K562 (cell line): ENCODE measurements around the gene ZFAND3. TPM values are rescaled to one million over a fixed set of nuclear protein-coding genes. Genes with fewer than 3 reads are reported as not detected.

Experiments used
- ARID1B ChIP-seq: fragments of 450-650 bp; IDR thresholded peaks from 2 replicates; pipeline ENCODE4 v1.6.1; 2016; ENCODE audit warnings: antibody characterized with exemption, mild to moderate bottlenecking, inconsistent platforms
- BDP1 ChIP-seq: IDR thresholded peaks from 3 replicates; pipeline ENCODE4 v1.6.1; 2011; ENCODE audit not compliant: insufficient read length, insufficient read depth
- BHLHE40 ChIP-seq: IDR thresholded peaks from 2 replicates; pipeline ENCODE4 v1.6.1; 2011; ENCODE audit warnings: low read length, improper control_type of control experiment
- E2F3 ChIP-seq: fragments of 250-450 bp; sonication (Bioruptor Pico); IDR thresholded peaks from 2 replicates; pipeline ENCODE4 v1.4.0; 2020; ENCODE audit warnings: mild to moderate bottlenecking
- ESRRB ChIP-seq: fragments of 250-450 bp; sonication (Bioruptor Pico); IDR thresholded peaks from 2 replicates; pipeline ENCODE4 v1.5.0; 2020; ENCODE audit warnings: mild to moderate bottlenecking, moderate library complexity, borderline replicate concordance
- GABPA ChIP-seq: fragments of 200-800 bp; sonication (Bioruptor generic); conservative IDR thresholded peaks from 2 replicates; pipeline ENCODE4 v1.6.1; 2016; ENCODE audit warnings: low read depth, missing genetic modification characterization, missing compliant biosample characterization
- ILF3 ChIP-seq: fragments of 450-650 bp; IDR thresholded peaks from 2 replicates; pipeline ENCODE4 v1.6.1; 2018; ENCODE audit warnings: antibody characterized with exemption, mild to moderate bottlenecking, moderate library complexity, borderline replicate concordance
- MTA3 ChIP-seq: fragments of 450-650 bp; formaldehyde crosslinking; IDR thresholded peaks from 2 replicates; pipeline ENCODE4 v1.6.1; 2017; ENCODE audit warnings: mild to moderate bottlenecking, borderline replicate concordance
- NCOA1 ChIP-seq: fragments of 450-650 bp; IDR thresholded peaks from 2 replicates; pipeline ENCODE4 v1.6.1; 2016; ENCODE audit warnings: low read depth
- POLR3G ChIP-seq: IDR thresholded peaks from 2 replicates; pipeline ENCODE4 v1.6.1; 2011; ENCODE audit not compliant: insufficient read length, insufficient replicate concordance; ENCODE audit errors: extremely low read depth
- RB1 ChIP-seq: fragments of 450-650 bp; IDR thresholded peaks from 2 replicates; pipeline ENCODE4 v1.6.1; 2017; ENCODE audit warnings: low read depth, mild to moderate bottlenecking
- RHOXF2B ChIP-seq: fragments of 250-450 bp; sonication (Bioruptor Pico); conservative IDR thresholded peaks from 2 replicates; pipeline ENCODE4 v1.5.1; 2021
- RNF2 ChIP-seq: sonication (generic); IDR thresholded peaks from 2 replicates; pipeline ENCODE4 v1.6.1; 2016
- SMAD2 ChIP-seq: fragments of 150-350 bp; IDR thresholded peaks from 2 replicates; pipeline ENCODE4 v1.6.1; 2014; ENCODE audit warnings: low read depth, mild to moderate bottlenecking, low read length
- SMAD3 ChIP-seq: fragments of 450-650 bp; formaldehyde crosslinking; conservative IDR thresholded peaks from 2 replicates; pipeline ENCODE4 v1.4.0; 2020; ENCODE audit warnings: mild to moderate bottlenecking
- ZNF140 ChIP-seq: fragments of 250-450 bp; sonication (Bioruptor Pico); IDR thresholded peaks from 2 replicates; pipeline ENCODE4 v1.8.0; 2021; ENCODE audit warnings: moderate library complexity, mild to moderate bottlenecking, inconsistent platforms
- ZNF143 ChIP-seq: sonication (generic); formaldehyde crosslinking; IDR thresholded peaks from 2 replicates; pipeline ENCODE4 v1.9.0; 2022; ENCODE audit warnings: mild to moderate bottlenecking, missing genetic modification reagents
- ZNF165 ChIP-seq: fragments of 250-450 bp; sonication (Bioruptor Pico); IDR thresholded peaks from 2 replicates; pipeline ENCODE4 v1.4.0; 2020; ENCODE audit warnings: borderline replicate concordance
- ZNF318 ChIP-seq, 2 experiments: fragments of 450-650 bp; IDR thresholded peaks; 2 replicates each; pipeline ENCODE4 v1.6.1; 2016; ENCODE audit warnings: mild to moderate bottlenecking in 2 of 2, borderline replicate concordance in 1 of 2, low read depth in 1 of 2, moderate library complexity in 1 of 2
- ZNF696 ChIP-seq: fragments of 250-450 bp; sonication (Bioruptor Pico); conservative IDR thresholded peaks from 2 replicates; pipeline ENCODE4 v1.4.0; 2020; ENCODE audit warnings: mild to moderate bottlenecking, moderate library complexity
- ZNF79 ChIP-seq: fragments of 250-450 bp; sonication (Bioruptor Pico); IDR thresholded peaks from 2 replicates; pipeline ENCODE4 v1.4.0; 2020; ENCODE audit warnings: low read depth, mild to moderate bottlenecking, moderate library complexity
- ZSCAN32 ChIP-seq: fragments of 450-650 bp; formaldehyde crosslinking; IDR thresholded peaks from 2 replicates; pipeline ENCODE4 v1.4.0; 2020; ENCODE audit warnings: mild to moderate bottlenecking, moderate library complexity
- polyA plus RNA-seq, 8 experiments: library from polyadenylated mRNA; depleted of rRNA in 4 of 8; stranded (reverse) in 5 of 8; unstranded in 3 of 8; fragments of >200 nt; fragmentation: Nextera tagmentation in 2 of 8; fragmentation: Illumina TruSeq in 1 of 8; extraction: Ambion mirVana in 2 of 8; extraction: Trizol in 1 of 8; gene quantifications; 2 replicates each; pipeline versions ENCODE4 v1.2.1 to v1.2.3, GENCODE V29; 2011 to 2014; ENCODE audit warnings: inconsistent platforms in 1 of 8, missing spikeins in 1 of 8
- total RNA-seq, 7 experiments: library from RNA; depleted of rRNA in 6 of 7; stranded (reverse); fragments of >200 nt in 6 of 7; fragmentation: Illumina TruSeq in 2 of 7; extraction: Trizol in 2 of 7; gene quantifications; 2 replicates each; pipeline versions ENCODE4 v1.2.1 to v1.2.3, GENCODE V29; 2011 to 2021; ENCODE audit warnings: low replicate concordance in 1 of 7
- TF ChIP-seq, protein P1 (sequence below): fragments of 250-450 bp; sonication (Bioruptor Pico); IDR thresholded peaks from 2 replicates; pipeline ENCODE4 v1.5.0; 2021

The ZFAND3 gene
- total and polyA plus RNA-seq, 9 of the 15 experiments (the other 6 are each of a cell fraction or from before 2014, with no cell fraction given) = 0.81 to 26.6 (median 11.8) TPM

GRCh38 chr6:37819177-37819801 lies at the start of gene ZFAND3 (continued):
- peak in 1 of 2 experiments; percentile 94; a peak in 2 of 4 replicates for TF ChIP-seq ZNF318 (IDR thresholded peaks at IDR 0.05; ENCODE audit: borderline replicate concordance in 1 of 2, low read depth in 1 of 2)
- no peak for TF ChIP-seq SMAD3 (CRISPR knock-in tag)
- peak; percentile 92 for TF ChIP-seq BHLHE40
- no peak for TF ChIP-seq ZNF143 (CRISPR knock-in tag)
- peak; percentile 38 for TF ChIP-seq ARID1B
- TF ChIP-seq RHOXF2B (CRISPR knock-in tag) = no peak
- TF ChIP-seq MTA3 = no peak; the same call in 1 of the 2 replicates
- no peak; the same call in 1 of the 2 replicates for TF ChIP-seq ZNF79 (CRISPR knock-in tag)
- TF ChIP-seq RNF2 = peak; percentile 84
- TF ChIP-seq NCOA1 = peak; percentile 40; the same call in 1 of the 2 replicates
- TF ChIP-seq RB1 = peak; percentile 27
- no peak for TF ChIP-seq ZNF696 (CRISPR knock-in tag)
- TF ChIP-seq POLR3G = no peak
- TF ChIP-seq E2F3 = no peak
- TF ChIP-seq BDP1 = no peak
- no peak for TF ChIP-seq GABPA (tag)
- TF ChIP-seq, protein P1, sequence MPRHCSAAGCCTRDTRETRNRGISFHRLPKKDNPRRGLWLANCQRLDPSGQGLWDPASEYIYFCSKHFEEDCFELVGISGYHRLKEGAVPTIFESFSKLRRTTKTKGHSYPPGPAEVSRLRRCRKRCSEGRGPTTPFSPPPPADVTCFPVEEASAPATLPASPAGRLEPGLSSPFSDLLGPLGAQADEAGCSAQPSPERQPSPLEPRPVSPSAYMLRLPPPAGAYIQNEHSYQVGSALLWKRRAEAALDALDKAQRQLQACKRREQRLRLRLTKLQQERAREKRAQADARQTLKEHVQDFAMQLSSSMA (CRISPR knock-in tag) = no peak
- no peak for TF ChIP-seq ESRRB (CRISPR knock-in tag)
- TF ChIP-seq SMAD2 = no peak
- TF ChIP-seq ZNF140 (CRISPR knock-in tag) = no peak
- no peak for TF ChIP-seq ILF3
- no peak for TF ChIP-seq ZSCAN32
- TF ChIP-seq ZNF165 (CRISPR knock-in tag) = 0 out of 2 replicates have a peak, but pooled peaks have one; percentile 4
